ENCODE results near the gene CTDSP1. TPM values are rescaled to one million over a fixed set of nuclear protein-coding genes. Genes with fewer than 3 reads are reported as not detected.

Gene CTDSP1
- 52.3 and 56.6 TPM in 2 replicates for total RNA-seq (2021)
- long read RNA-seq, transcript CTDSP1-201 (7 exons, 2,638 nt): major isoform, 5 of 80 reads
- long read RNA-seq, partial matches to known transcripts: 60 of 80 reads
- long read RNA-seq, other reads (novel, unspliced or antisense): 12 of 80 reads

- no CpG with 5 or more reads among the region's 78 CpGs for WGBS (ENCODE audit: extremely low coverage, insufficient read length, low lambda C conversion rate)
- Histone ChIP-seq H3T11ph (ENCODE audit: low read length) (no peak within 1 kb of the TSS), H2BK120ac (ENCODE audit: low read depth, low read length, poor library complexity, severe bottlenecking) (no peak within 1 kb of the TSS), H3K56ac (ENCODE audit: insufficient read length, low read depth, low read length) (no peak within 1 kb of the TSS), H3K14ac (ENCODE audit: insufficient read depth, low read length) (no peak within 1 kb of the TSS), H2BK20ac (ENCODE audit: low read depth, low read length, poor library complexity, severe bottlenecking) (no peak within 1 kb of the TSS), H3K23me2 (ENCODE audit: insufficient read length, low read depth, low read length, poor library complexity, severe bottlenecking) (peaks cover 34% of the 10 kb centered on the region), H2BK15ac (ENCODE audit: low read depth, low read length) (no peak within 1 kb of the TSS), H4K5ac (ENCODE audit: insufficient read length, low read depth, low read length) (no peak within 1 kb of the TSS), H2AK5ac (ENCODE audit: insufficient read length, low read length) (no peak within 1 kb of the TSS), H3K4me1 (ENCODE audit: insufficient read depth, low read length) (no peaks in the 10 kb centered on the region; the same call in 1 of the 2 replicates), H4K8ac (replicated peaks; ENCODE audit: insufficient read length, low read depth, low read length) (no peak within 1 kb of the TSS), H3K4ac (ENCODE audit: low read depth, low read length) (no peak within 1 kb of the TSS), H3K27ac (ENCODE audit: insufficient read length, low read depth, low read length) (no peak within 1 kb of the TSS), H4K91ac (ENCODE audit: insufficient read length, low read depth, low read length) (no peak within 1 kb of the TSS), H3K9ac (ENCODE audit: extremely low read depth, insufficient read length, low read length) (no peak within 1 kb of the TSS), H2BK5ac (ENCODE audit: insufficient read length, low read length) (no peak within 1 kb of the TSS), H3K18ac (ENCODE audit: insufficient read length, low read depth, low read length) (no peak within 1 kb of the TSS), H3K79me1 (ENCODE audit: insufficient read depth, low read depth, low read length, poor library complexity, severe bottlenecking) (no peaks in the 10 kb centered on the region), H2AFZ (ENCODE audit: low read length) (no peak within 1 kb of the TSS), H3K27me3 (ENCODE audit: insufficient read depth, low read length) (peaks cover 20% of the 10 kb centered on the region), H3K23ac (ENCODE audit: insufficient read length, low read depth, low read length) (no peak within 1 kb of the TSS), H2BK12ac (ENCODE audit: insufficient read length, low read depth, low read length) (no peak within 1 kb of the TSS), H3K79me2 (ENCODE audit: insufficient read depth, low read length) (no peaks in the 10 kb centered on the region), H3K9me3 (ENCODE audit: control insufficient read depth, low read depth, low read length) (no peaks in the 10 kb centered on the region), H3K4me2 (ENCODE audit: insufficient read depth, insufficient read length, low read length) (peak within 1 kb of the TSS; percentile 93), H4K20me1 (ENCODE audit: control insufficient read depth, insufficient read depth, insufficient read length) (no peaks in the 10 kb centered on the region)
- H3K36me3 Mint-ChIP-seq (ENCODE audit: insufficient read depth in 1 of 3, low read depth in 3 of 3): peaks cover 4 to 23% (median 21%) of the 10 kb centered on the region in 3 experiments; a peak in 6 of 7 replicates
- no peak for TF ChIP-seq CTCF (conservative IDR thresholded peaks at IDR 0.05)
- peaks cover 24 to 31% of the 10 kb centered on the region in 2 experiments for H3K4me1 Mint-ChIP-seq
- peak within 1 kb of the TSS in 1 of 3 experiments; percentile 83; a peak in 1 of 7 replicates for H3K27ac Mint-ChIP-seq
- H3K4me3 Mint-ChIP-seq: peak within 1 kb of the TSS; percentile 90 to 92
- peaks cover 36% of the 10 kb centered on the region for H3K27me3 Mint-ChIP-seq (ENCODE audit: low read depth)
- peak; percentile 95 for DNase-seq
- H3K9me3 Mint-ChIP-seq: no peaks in the 10 kb centered on the region
Measured at GRCh38 chr2:218399391-218400166, at the start of gene CTDSP1. Gene CTDSP1, plus strand, starts transcription at chr2:218399868. Its CDS starts 223 bp downstream, at chr2:218400091.

Measured in H9 (cell line).